ENCODE measurements around the gene APOC4. TPM values are rescaled to one million over a fixed set of nuclear protein-coding genes. Genes with fewer than 3 reads are reported as not detected.

Gene APOC4
- total RNA-seq, 1 experiment from 2014 or later = not detected

- Mint-ChIP-seq H3K4me3 (no peak overlapping the region; a peak in 1 of 5 replicates), H3K27me3 (ENCODE audit: low read depth) (no peaks in the 10 kb centered on the region; the same call in 1 of the 2 replicates)
Measured at GRCh38 chr19:44894946-44895345, 47.1 kb upstream of the APOC4 start.

More at GRCh38 chr19:44894946-44895345, 47.1 kb upstream of the APOC4 start:
- Histone ChIP-seq H4K91ac (ENCODE audit: insufficient read length, low read depth, low read length) (no peak overlapping the region), H4K5ac (ENCODE audit: insufficient read length, low read depth, low read length) (no peak overlapping the region), H2BK5ac (ENCODE audit: insufficient read length, low read length) (no peak overlapping the region), H3K56ac (ENCODE audit: insufficient read length, low read depth, low read length) (no peak overlapping the region), H3K4ac (ENCODE audit: low read depth, low read length) (no peak overlapping the region), H2BK20ac (ENCODE audit: low read depth, low read length, poor library complexity, severe bottlenecking) (no peak overlapping the region), H2AFZ (ENCODE audit: low read length) (no peak overlapping the region), H3K4me2 (ENCODE audit: insufficient read depth, insufficient read length, low read length) (no peak overlapping the region), H4K20me1 (ENCODE audit: control insufficient read depth, insufficient read depth, insufficient read length) (peaks cover 3% of the 10 kb centered on the region), H2BK15ac (ENCODE audit: low read depth, low read length) (no peak overlapping the region), H3T11ph (ENCODE audit: low read length) (no peak overlapping the region), H3K9ac (ENCODE audit: extremely low read depth, insufficient read length, low read length) (no peak overlapping the region), H3K79me2 (ENCODE audit: insufficient read depth, low read length) (peaks cover 12% of the 10 kb centered on the region), H3K79me1 (ENCODE audit: insufficient read depth, low read depth, low read length, poor library complexity, severe bottlenecking) (peaks cover 15% of the 10 kb centered on the region), H4K8ac (replicated peaks; ENCODE audit: insufficient read length, low read depth, low read length) (no peak overlapping the region), H3K23ac (ENCODE audit: insufficient read length, low read depth, low read length) (no peak overlapping the region), H3K18ac (ENCODE audit: insufficient read length, low read depth, low read length) (no peak overlapping the region), H2BK120ac (ENCODE audit: low read depth, low read length, poor library complexity, severe bottlenecking) (no peak overlapping the region), H2BK12ac (ENCODE audit: insufficient read length, low read depth, low read length) (no peak overlapping the region), H3K4me1 (ENCODE audit: insufficient read depth, low read length) (peaks cover 6% of the 10 kb centered on the region; the same call in 1 of the 2 replicates), H3K27ac (ENCODE audit: insufficient read length, low read depth, low read length) (no peak overlapping the region), H3K23me2 (ENCODE audit: insufficient read length, low read depth, low read length, poor library complexity, severe bottlenecking) (peaks cover 6% of the 10 kb centered on the region), H3K27me3 (ENCODE audit: insufficient read depth, low read length) (no peaks in the 10 kb centered on the region), H2AK5ac (ENCODE audit: insufficient read length, low read length) (no peak overlapping the region), H3K9me3 (ENCODE audit: control insufficient read depth, low read depth, low read length) (no peaks in the 10 kb centered on the region), H3K14ac (ENCODE audit: insufficient read depth, low read length) (no peak overlapping the region)
- Mint-ChIP-seq H3K4me1 (peaks cover 3 to 19% of the 10 kb centered on the region in 2 experiments), H3K36me3 (ENCODE audit: insufficient read depth in 1 of 3, low read depth in 3 of 3) (peaks cover 57 to 77% (median 68%) of the 10 kb centered on the region in 3 experiments; a peak in 6 of 7 replicates), H3K27ac (no peak overlapping the region; a peak in 1 of 7 replicates), H3K9me3 (no peaks in the 10 kb centered on the region)
- WGBS (ENCODE audit: extremely low coverage, insufficient read length, low lambda C conversion rate) = no CpG with 5 or more reads among the region's 9 CpGs
- TF ChIP-seq CTCF (conservative IDR thresholded peaks at IDR 0.05) = no peak
- DNase-seq = no peak

Data from H9 (cell line).